ENCODE measurements around the gene BAK1. TPM values are rescaled to one million over a fixed set of nuclear protein-coding genes. Genes with fewer than 3 reads are reported as not detected.

Gene BAK1
- total and polyA plus RNA-seq, 2 of the 13 experiments (the other 11 are each of a cell fraction or from before 2014, with no cell fraction given): 15.0 to 23.8 TPM

- TF ChIP-seq ZSCAN5A (CRISPR knock-in tag; IDR thresholded peaks at IDR 0.05; ENCODE audit: borderline replicate concordance) (no peak), MYPOP (CRISPR knock-in tag; IDR thresholded peaks at IDR 0.05) (peak; percentile 52; the same call in 1 of the 2 replicates), ZNF768 (CRISPR knock-in tag; IDR thresholded peaks at IDR 0.05) (0 out of 2 replicates have a peak, but pooled peaks have one; percentile 12), HOXA3 (CRISPR knock-in tag; IDR thresholded peaks at IDR 0.05) (peak; percentile 64; the same call in 1 of the 2 replicates), ZBTB14 (CRISPR knock-in tag; IDR thresholded peaks at IDR 0.05) (no peak), ZNF784 (CRISPR knock-in tag; IDR thresholded peaks at IDR 0.05; ENCODE audit: borderline replicate concordance) (peak; percentile 47; the same call in 1 of the 2 replicates), SIN3A (IDR thresholded peaks at IDR 0.05; ENCODE audit: borderline replicate concordance, low read depth, low read length) (peak; percentile 89; the same call in 1 of the 2 replicates), ZBTB7B (CRISPR knock-in tag; IDR thresholded peaks at IDR 0.05) (peak; percentile 58; the same call in 1 of the 2 replicates), ZNF839 (CRISPR knock-in tag; IDR thresholded peaks at IDR 0.05; ENCODE audit: borderline replicate concordance) (no peak), ZNF33B (CRISPR knock-in tag; IDR thresholded peaks at IDR 0.05) (0 out of 2 replicates have a peak, but pooled peaks have one; percentile 23), ARID4A (CRISPR knock-in tag; IDR thresholded peaks at IDR 0.05; ENCODE audit: borderline replicate concordance) (peak; percentile 54; the same call in 1 of the 2 replicates), JUND (CRISPR knock-in tag; IDR thresholded peaks at IDR 0.05) (peak; percentile 93), ZBTB33 (CRISPR knock-in tag; IDR thresholded peaks at IDR 0.05) (0 out of 2 replicates have a peak, but pooled peaks have one; percentile 2), IRF2 (CRISPR knock-in tag; IDR thresholded peaks at IDR 0.05) (peak; percentile 74), NBN (conservative IDR thresholded peaks at IDR 0.05) (no peak), TCF7L2 (IDR thresholded peaks at IDR 0.05; ENCODE audit: low read depth, low read length) (no peak), ZNF451 (CRISPR knock-in tag; IDR thresholded peaks at IDR 0.05) (no peak; the same call in 1 of the 2 replicates)
Observed at GRCh38 chr6:33589731-33590530, 9.9 kb upstream of the BAK1 start (continued).

Data from HepG2 (cell line).